Stimulated activated CD8-positive, alpha-beta memory T cell treated with anti-CD3 and anti-CD28 coated beads, Interleukin-12 subunit alpha, Interleukin-12 subunit beta, amount 100 ng/mL, for 24 hours (primary cell): ENCODE results near the gene GRM1.
"Not testable (repeated sequence)": the region's sequence is repeated elsewhere in the genome, so short reads cannot be mapped to it uniquely, and the experiment has no call there.

Experiments
- DNase-seq: peaks from one replicate; pipeline ENCODE4 v3.0.0-alpha.2; 2020; ENCODE audit errors: extremely low read depth

GRM1 gene

GRCh38 chr6:146271163-146271562 is 242.3 kb downstream of the GRM1 start:
- not testable (repeated sequence) for DNase-seq

DNA sequence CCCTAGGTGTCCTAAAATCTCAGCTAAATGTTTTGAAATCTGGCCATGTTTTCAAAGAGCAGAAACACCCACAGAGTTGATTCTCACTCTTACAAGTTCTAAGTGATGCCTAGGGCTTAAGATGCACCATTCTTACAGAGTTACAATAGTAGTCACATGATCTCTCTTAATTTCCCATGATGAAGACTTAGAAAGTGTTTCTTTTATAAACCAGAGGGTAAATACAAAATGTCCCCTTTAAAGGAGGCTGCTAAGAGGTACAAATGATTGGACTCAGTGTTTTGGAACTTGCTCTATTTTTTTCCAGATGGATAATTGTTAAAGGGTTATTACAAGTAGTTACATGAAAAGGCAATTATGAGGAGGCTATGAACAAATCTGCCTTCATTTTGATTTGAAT is 244.6 kb downstream of the GRM1 start:
- DNase-seq = no peak

DNA sequence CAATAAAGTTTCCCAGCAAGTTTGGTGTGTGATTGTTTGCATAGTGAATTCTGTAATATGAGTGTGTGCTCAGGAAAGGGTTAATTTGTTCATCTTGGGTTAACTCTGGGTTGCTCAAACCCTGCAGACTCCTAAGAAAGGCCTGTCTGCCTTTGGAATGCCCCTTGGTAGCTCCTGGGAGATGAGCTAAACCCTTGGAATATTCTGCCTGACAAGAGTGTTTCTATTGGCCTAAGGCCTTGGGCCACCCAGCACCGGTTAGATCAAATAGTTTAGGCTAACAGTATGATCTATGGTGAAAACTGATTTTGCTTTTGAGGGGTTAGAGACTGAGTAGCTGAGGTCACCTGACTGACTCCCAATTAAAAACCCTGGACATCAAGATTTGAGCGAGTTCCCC is 248.3 kb downstream of the GRM1 start:
- DNase-seq = no peak

- no peak for DNase-seq
Measured at GRCh38 chr6:146281651-146282362, 252.9 kb downstream of the GRM1 start.

DNA sequence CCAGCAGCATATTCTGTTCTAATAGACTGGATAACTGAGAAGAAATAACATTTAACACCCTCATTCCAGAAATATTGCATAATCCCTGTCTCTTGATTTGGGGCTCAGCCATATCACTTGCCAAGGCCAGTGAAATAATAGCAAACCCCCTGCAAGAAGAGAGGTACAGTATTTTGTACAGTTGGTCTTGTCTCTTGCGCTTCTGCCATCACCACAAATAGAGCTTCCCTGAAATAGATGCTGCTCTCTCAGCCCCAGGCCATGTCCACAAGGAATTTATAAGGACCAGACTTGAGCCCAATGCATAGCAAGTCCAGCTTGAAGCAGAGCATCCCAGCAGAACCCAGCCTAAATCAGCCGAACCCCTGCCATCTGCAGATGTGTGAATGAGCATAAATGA is 254.0 kb downstream of the GRM1 start:
- DNase-seq = no peak

DNA sequence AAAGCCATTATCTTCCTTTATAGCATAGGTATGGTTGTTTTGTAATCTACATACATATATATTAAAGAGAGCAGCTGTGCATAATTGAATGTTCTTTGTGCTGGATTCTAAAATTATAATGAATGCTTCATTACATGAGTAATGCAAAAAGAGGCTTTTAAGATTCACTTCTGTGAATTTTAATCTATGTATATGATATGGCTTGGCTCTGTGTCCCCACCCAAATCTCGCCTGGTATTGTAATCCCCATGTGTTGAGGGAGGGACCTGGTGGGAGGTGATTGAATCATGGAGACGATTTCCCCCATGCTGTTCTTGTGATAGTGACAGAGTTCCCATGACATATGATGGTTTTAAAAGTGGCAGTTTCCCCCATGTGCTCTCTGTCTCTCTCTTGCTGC is 255.4 kb downstream of the GRM1 start:
- no peak for DNase-seq

DNA sequence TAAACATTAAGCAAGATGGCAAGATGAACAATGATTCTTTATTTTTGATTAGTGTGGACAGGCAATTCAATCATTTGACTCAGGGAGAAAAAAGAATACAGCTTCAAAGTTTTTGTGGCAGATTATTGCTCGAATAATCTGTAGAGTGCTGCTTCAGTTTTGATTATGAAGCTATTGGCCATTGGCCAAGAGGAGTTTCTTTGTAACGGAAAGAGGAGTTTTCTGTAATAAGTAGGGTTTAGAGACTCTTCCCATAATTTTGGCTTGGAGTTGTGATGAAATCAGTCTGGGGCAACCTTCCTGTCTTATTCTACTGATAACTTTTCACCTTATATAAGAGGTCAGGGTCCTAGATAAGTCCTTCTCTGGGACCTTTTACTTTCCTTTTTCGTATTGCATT is 258.1 kb downstream of the GRM1 start:
- no peak for DNase-seq

- DNase-seq = no peak
Measured at GRCh38 chr6:146287691-146288369, 259.0 kb downstream of the GRM1 start.

GRCh38 chr6:146289816-146290588 is 261.1 kb downstream of the GRM1 start:
- no peak for DNase-seq

DNA sequence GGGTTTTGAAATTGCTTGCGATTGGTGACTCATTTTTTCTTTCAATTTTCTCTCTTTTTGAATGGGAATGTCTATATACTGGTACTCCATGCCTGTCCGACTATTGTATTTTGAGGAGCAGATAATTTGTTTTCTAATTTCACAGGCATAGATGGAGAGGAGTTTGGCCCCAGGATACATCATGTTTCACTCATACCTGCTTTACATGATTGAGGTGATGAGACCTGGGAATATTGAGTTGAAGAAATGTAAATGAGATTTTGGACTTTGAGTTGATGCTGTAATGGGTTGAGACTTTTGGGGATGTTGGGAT is 261.7 kb downstream of the GRM1 start:
- DNase-seq = no peak

DNA sequence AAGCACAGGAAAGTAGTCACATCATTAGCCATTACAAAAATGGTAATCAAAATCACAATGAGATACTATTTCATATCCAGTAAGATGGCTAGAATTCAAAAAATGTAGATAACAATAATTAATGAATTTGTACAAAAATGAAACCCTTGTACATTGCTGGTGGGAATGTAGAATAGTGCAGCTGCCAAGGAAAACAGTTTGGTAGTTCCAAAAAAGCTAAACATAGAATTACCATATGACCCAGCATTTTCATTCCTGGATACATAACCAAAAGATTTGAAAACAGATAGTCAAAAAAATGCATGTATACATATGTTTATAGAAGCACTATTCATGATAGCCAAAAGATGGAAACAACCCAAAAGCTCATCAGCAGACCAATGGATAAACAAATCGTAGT is 263.6 kb downstream of the GRM1 start:
- DNase-seq = no peak

GRCh38 chr6:146295695-146296094 is 266.8 kb downstream of the GRM1 start:
- no peak for DNase-seq

GRCh38 chr6:146297815-146298214 is 269.0 kb downstream of the GRM1 start:
- DNase-seq = no peak

DNA sequence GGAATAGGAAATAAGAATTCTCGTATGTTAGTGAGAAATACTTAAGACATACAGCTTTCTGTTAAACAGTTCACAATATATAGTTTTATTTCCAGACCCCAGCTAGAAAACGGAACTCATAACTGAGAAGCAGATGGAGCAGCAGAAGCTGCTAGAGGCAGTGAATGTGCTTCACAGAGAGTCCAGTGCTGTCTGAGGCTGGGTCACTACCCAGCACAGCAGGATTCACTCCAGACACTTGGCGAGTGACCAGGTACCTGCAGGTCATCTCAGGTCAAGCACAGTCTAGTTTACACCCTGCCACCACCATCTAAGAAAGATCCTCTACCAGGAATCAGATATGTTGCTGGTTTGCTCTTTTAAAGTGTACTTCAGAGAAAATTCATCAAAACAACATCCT is 271.7 kb downstream of the GRM1 start:
- no peak for DNase-seq

DNA sequence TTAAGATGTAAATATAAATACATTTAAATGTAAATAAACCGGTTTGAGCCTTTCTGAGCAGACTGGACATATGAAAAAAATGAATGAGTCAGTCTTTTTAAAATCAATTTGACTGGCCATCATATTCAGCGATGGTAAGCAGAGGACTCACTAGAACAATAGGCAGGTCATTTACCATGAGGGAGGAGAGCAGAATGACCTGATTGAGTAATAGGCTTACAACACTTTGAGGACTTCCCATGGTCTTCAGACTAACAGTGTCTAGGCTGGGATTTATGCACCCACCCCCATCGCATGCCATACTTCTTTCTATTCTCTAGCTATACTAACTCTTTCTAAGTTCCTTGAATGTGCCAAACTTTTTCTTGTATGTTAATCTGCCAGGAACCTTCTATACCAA is 272.9 kb downstream of the GRM1 start:
- DNase-seq = no peak

GRCh38 chr6:146302994-146303393 is 274.1 kb downstream of the GRM1 start:
- no peak for DNase-seq

- DNase-seq = no peak
Measured at GRCh38 chr6:146304181-146304580, 275.3 kb downstream of the GRM1 start.

DNA sequence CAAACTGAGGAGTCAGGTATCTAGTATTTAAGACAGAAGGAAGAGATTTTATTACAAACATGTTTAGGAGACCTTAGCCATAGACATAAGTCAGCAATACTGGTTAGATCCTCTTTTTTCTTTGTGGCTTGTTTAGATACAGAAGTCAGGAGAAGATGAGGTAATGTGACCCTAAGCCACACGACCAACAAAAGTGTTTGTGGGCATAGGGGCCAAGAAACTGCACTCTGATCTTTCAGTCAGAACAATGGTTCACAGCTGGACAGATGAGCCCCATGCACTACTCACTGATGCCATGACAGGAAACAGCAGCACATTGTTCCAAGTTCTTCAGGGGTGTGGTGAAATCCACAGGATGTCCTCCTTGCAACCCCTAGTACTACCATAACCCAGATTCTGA is 276.2 kb downstream of the GRM1 start:
- no peak for DNase-seq

- no peak for DNase-seq
Measured at GRCh38 chr6:146305951-146306350, 277.1 kb downstream of the GRM1 start.

GRCh38 chr6:146310628-146311027 is 281.8 kb downstream of the GRM1 start:
- DNase-seq = no peak

- DNase-seq = no peak
Measured at GRCh38 chr6:146311079-146311478, 282.2 kb downstream of the GRM1 start.

DNA sequence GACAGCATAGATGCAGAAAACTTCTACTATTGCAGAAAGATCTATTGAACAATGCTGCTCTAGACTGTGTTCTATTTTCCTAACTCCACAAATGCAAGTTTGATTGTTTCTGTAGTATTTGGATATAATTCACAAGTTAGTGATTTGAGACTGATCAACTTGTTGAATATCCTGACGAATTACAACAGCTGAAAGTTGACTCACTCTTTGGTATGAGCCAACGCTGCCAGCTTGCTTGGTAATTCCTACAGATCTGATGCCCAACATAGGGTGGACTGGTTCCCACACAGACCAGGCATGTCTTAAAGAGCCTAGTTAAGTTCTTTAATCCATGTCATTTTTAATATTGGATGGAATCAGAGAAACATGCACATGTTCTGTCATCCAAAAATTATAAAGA is 283.7 kb downstream of the GRM1 start:
- no peak for DNase-seq
